Caki2 (cell line): ENCODE measurements around the gene HSPE1. TPM values are rescaled to one million over a fixed set of nuclear protein-coding genes. Genes with fewer than 3 reads are reported as not detected.

Experiments used
- DNase-seq: peaks from one replicate; pipeline ENCODE4 v3.0.0-alpha.2; 2015; ENCODE audit warnings: low read depth
- in situ Hi-C: cut with HindIII; loops from 2 replicates; pipeline ENCODE4 v1.10.0; 2016; ENCODE audit warnings: low sequenced_read_pairs, low pct_unique_long_range_greater_than_20kb, mixed read lengths
- total RNA-seq: library from RNA; depleted of rRNA; stranded (reverse); fragments of >200 nt; shearing (Covaris generic); gene quantifications from 2 replicates; pipeline ENCODE4 v1.2.3, GENCODE V29; 2014; ENCODE audit warnings: low replicate concordance

The HSPE1 gene
- total RNA-seq, 1 experiment from 2014 or later = 174 TPM

- no peak for DNase-seq
- in situ Hi-C loops = no loop called here
These were observed 4.6 kb upstream of the HSPE1 start for GRCh38 chr2:197495433-197496134.

GRCh38 chr2:197496695-197497094 lies 3.5 kb upstream of the HSPE1 start:
- in situ Hi-C loops = no loop called here
- DNase-seq = no peak

GRCh38 chr2:197497326-197497725 lies 2.9 kb upstream of the HSPE1 start:
- in situ Hi-C loops = no loop called here

GRCh38 chr2:197498235-197498936 lies 1.8 kb upstream of the HSPE1 start:
- DNase-seq = no peak
- in situ Hi-C loops = no loop called here

More at GRCh38 chr2:197497326-197497725, 2.9 kb upstream of the HSPE1 start:
- no peak for DNase-seq

GRCh38 chr2:197498937-197499593 lies 1.1 kb upstream of the HSPE1 start:
- peak; percentile 65 for DNase-seq
- in situ Hi-C loops = no loop called here

- in situ Hi-C loops = no loop called here
- DNase-seq = no peak
These were observed 438 bp downstream of the HSPE1 start for GRCh38 chr2:197500503-197501131.

- in situ Hi-C loops = no loop called here
These were observed 2.0 kb downstream of the HSPE1 start for GRCh38 chr2:197502201-197502600.

GRCh38 chr2:197502685-197503084 lies 2.5 kb downstream of the HSPE1 start:
- in situ Hi-C loops = no loop called here
- no peak for DNase-seq

More at GRCh38 chr2:197502201-197502600, 2.0 kb downstream of the HSPE1 start:
- peak; percentile 16 for DNase-seq

GRCh38 chr2:197504000-197504399 lies 3.8 kb downstream of the HSPE1 start:
- DNase-seq = no peak
- in situ Hi-C loops = no loop called here

GRCh38 chr2:197504512-197504911 lies 4.3 kb downstream of the HSPE1 start:
- in situ Hi-C loops = no loop called here
- DNase-seq = no peak

- DNase-seq = no peak
- in situ Hi-C loops = no loop called here
These were observed 6.5 kb downstream of the HSPE1 start for GRCh38 chr2:197506658-197507057.

- in situ Hi-C loops = no loop called here
- no peak for DNase-seq
These were observed 13.7 kb downstream of the HSPE1 start for GRCh38 chr2:197513915-197514314.

- in situ Hi-C loops = no loop called here
- no peak for DNase-seq
These were observed 14.6 kb downstream of the HSPE1 start for GRCh38 chr2:197514754-197515153.

- in situ Hi-C loops = no loop called here
- DNase-seq = no peak
These were observed 15.1 kb downstream of the HSPE1 start for GRCh38 chr2:197515315-197515738.

GRCh38 chr2:197515739-197516392 lies 15.7 kb downstream of the HSPE1 start, which contains the start of gene MOB4:
Gene MOB4 (plus strand): TSS chr2:197516066. CDS start chr2:197516087, 21 bp downstream.
- DNase-seq = peak; percentile 96
- in situ Hi-C loops = no loop called here

- in situ Hi-C loops = no loop called here
- DNase-seq = no peak
These were observed 16.2 kb downstream of the HSPE1 start for GRCh38 chr2:197516393-197516761.

GRCh38 chr2:197517150-197517549 lies 17.0 kb downstream of the HSPE1 start:
- DNase-seq = no peak
- in situ Hi-C loops = no loop called here

- in situ Hi-C loops = no loop called here
- no peak for DNase-seq
These were observed 38.2 kb downstream of the HSPE1 start for GRCh38 chr2:197538412-197538811.
